Activated T-cell treated with anti-CD3 and anti-CD28 coated beads for 24 hours (primary cell): ENCODE results near the gene HBM.
"Not testable (repeated sequence)": the region's sequence is repeated elsewhere in the genome, so short reads cannot be mapped to it uniquely, and the experiment has no call there.

Experiments
- DNase-seq: peaks from one replicate; pipeline ENCODE4 v3.0.0-alpha.2; 2020; ENCODE audit warnings: low read depth

HBM gene

GRCh38 chr16:169014-169413 is 3.2 kb downstream of the HBM start:
- DNase-seq: no peak

GRCh38 chr16:170088-170507 is 4.3 kb downstream of the HBM start:
- not testable (repeated sequence) for DNase-seq

- DNase-seq: no peak
These were observed 5.0 kb downstream of the HBM start for GRCh38 chr16:170788-171187.

- not testable (repeated sequence) for DNase-seq
These were observed 6.7 kb downstream of the HBM start, which contains the start of gene HBA2 for GRCh38 chr16:172374-172941. Gene HBA2 (plus strand): TSS chr16:172876. CDS start chr16:172913, 37 bp downstream.

GRCh38 chr16:173211-173854 is 7.6 kb downstream of the HBM start:
- DNase-seq: not testable (repeated sequence)

- not testable (repeated sequence) for DNase-seq
These were observed 8.4 kb downstream of the HBM start for GRCh38 chr16:173928-174769.

- no peak for DNase-seq
These were observed 9.5 kb downstream of the HBM start for GRCh38 chr16:175011-175949.

GRCh38 chr16:176006-176405 is 10.2 kb downstream of the HBM start:
- DNase-seq: not testable (repeated sequence)

- not testable (repeated sequence) for DNase-seq
These were observed 11.0 kb downstream of the HBM start, which contains the start of gene HBA1 for GRCh38 chr16:176477-177382. Gene HBA1 (plus strand): TSS chr16:176680. CDS start chr16:176717, 37 bp downstream.

GRCh38 chr16:177394-177822 is 11.6 kb downstream of the HBM start:
- DNase-seq: no peak

- DNase-seq: no peak
These were observed 12.3 kb downstream of the HBM start for GRCh38 chr16:177981-178667.

GRCh38 chr16:178668-179015 is 12.9 kb downstream of the HBM start:
- DNase-seq: no peak

GRCh38 chr16:179211-180092 is 13.7 kb downstream of the HBM start:
- no peak for DNase-seq

GRCh38 chr16:180101-180675 is 14.4 kb downstream of the HBM start, which contains the start of gene HBQ1:
Gene HBQ1 (plus strand): TSS chr16:180459. CDS start chr16:180487, 28 bp downstream.
- no peak for DNase-seq

GRCh38 chr16:180681-181564 is 15.1 kb downstream of the HBM start:
- peak; percentile 77 for DNase-seq

- no peak for DNase-seq
These were observed 15.8 kb downstream of the HBM start for GRCh38 chr16:181565-182021.

- no peak for DNase-seq
These were observed 17.2 kb downstream of the HBM start for GRCh38 chr16:183005-183404.
